ENCODE measurements around the gene APC2.

GRCh38 chr19:1510807-1511206, 60.9 kb downstream of the APC2 start:
- TF ChIP-seq CTCF (IDR thresholded peaks at IDR 0.05; ENCODE audit: low read depth, low read length, missing input control) = no peak
- TF ChIP-seq RAD21 (IDR thresholded peaks at IDR 0.05) = no peak
- no peak for TF ChIP-seq EGR1 (IDR thresholded peaks at IDR 0.05; ENCODE audit: low read depth in 2 of 2)
